ENCODE data around the gene ACAD11. TPM values are rescaled to one million over a fixed set of nuclear protein-coding genes. Genes with fewer than 3 reads are reported as not detected.
"Not testable (repeated sequence)": the region's sequence is repeated elsewhere in the genome, so short reads cannot be mapped to it uniquely, and the experiment has no call there.

ACAD11 gene
- total and polyA plus RNA-seq, 8 donors: 12.6 to 43.7 (median 32.7) TPM

- H3K36me3 ChIP-seq: peaks cover 0 to 19% of the 10 kb centered on the region in 2 donors
- H3K27me3 ChIP-seq: no peaks in the 10 kb centered on the region
- no peak for ATAC-seq
- H3K4me1 ChIP-seq: no peaks in the 10 kb centered on the region
- DNase-seq: no peak
- TF ChIP-seq CTCF (IDR thresholded peaks at IDR 0.05): no peak
- no peaks in the 10 kb centered on the region for H3K9me3 ChIP-seq
- intact Hi-C loops (cut with DNase I): no loop called here
- H3K4me3 ChIP-seq: no peak overlapping the region
- H3K27ac ChIP-seq: peak overlapping the region in 1 of 2 donors; percentile 1
Measured at GRCh38 chr3:132643366-132643765, 16.2 kb downstream of the ACAD11 start.

- no peak for TF ChIP-seq CTCF (IDR thresholded peaks at IDR 0.05)
- DNase-seq (no peak), ATAC-seq (no peak)
- Histone ChIP-seq H3K27ac (no peak overlapping the region), H3K4me1 (no peaks in the 10 kb centered on the region), H3K27me3 (no peaks in the 10 kb centered on the region), H3K4me3 (no peak overlapping the region), H3K9me3 (no peaks in the 10 kb centered on the region), H3K36me3 (peaks cover 0 to 22% of the 10 kb centered on the region in 2 donors)
- intact Hi-C loops (cut with DNase I): no loop called here
Measured at GRCh38 chr3:132642539-132642847, 17.1 kb downstream of the ACAD11 start.

GRCh38 chr3:132641837-132642538, 17.6 kb downstream of the ACAD11 start:
- Histone ChIP-seq H3K27ac (no peak overlapping the region), H3K4me1 (no peaks in the 10 kb centered on the region), H3K36me3 (peaks cover 0 to 22% of the 10 kb centered on the region in 2 donors), H3K27me3 (no peaks in the 10 kb centered on the region), H3K9me3 (no peaks in the 10 kb centered on the region), H3K4me3 (no peak overlapping the region)
- peak; percentile 72 to 81 for TF ChIP-seq CTCF (IDR thresholded peaks at IDR 0.05)
- intact Hi-C loops (cut with DNase I): no loop called here
- peak in 1 of 4 donors; percentile 40 for DNase-seq
- peak; percentile 82 for ATAC-seq

- ATAC-seq; H3K4me1 ChIP-seq; H3K27me3 ChIP-seq; DNase-seq; H3K4me3 ChIP-seq; intact Hi-C loops (cut with DNase I); H3K27ac ChIP-seq; H3K9me3 ChIP-seq: not testable (repeated sequence)
- peaks cover 0 to 22% of the 10 kb centered on the region in 2 donors for H3K36me3 ChIP-seq
Measured at GRCh38 chr3:132641427-132641826, 18.2 kb downstream of the ACAD11 start.

GRCh38 chr3:132638706-132639105, 20.9 kb downstream of the ACAD11 start:
- Histone ChIP-seq H3K4me3 (no peak overlapping the region), H3K27ac (no peak overlapping the region), H3K9me3 (no peaks in the 10 kb centered on the region), H3K27me3 (no peaks in the 10 kb centered on the region), H3K4me1 (no peaks in the 10 kb centered on the region), H3K36me3 (peaks cover 0 to 22% of the 10 kb centered on the region in 2 donors)
- TF ChIP-seq CTCF (IDR thresholded peaks at IDR 0.05): no peak
- intact Hi-C loops (cut with DNase I): no loop called here
- no peak for DNase-seq
- ATAC-seq: no peak

GRCh38 chr3:132637590-132637989, 22.0 kb downstream of the ACAD11 start:
- intact Hi-C loops (cut with DNase I): no loop called here
- Histone ChIP-seq H3K4me3 (no peak overlapping the region), H3K27ac (no peak overlapping the region), H3K27me3 (no peaks in the 10 kb centered on the region), H3K4me1 (no peaks in the 10 kb centered on the region), H3K9me3 (no peaks in the 10 kb centered on the region), H3K36me3 (peaks cover 0 to 22% of the 10 kb centered on the region in 2 donors)
- ATAC-seq: no peak
- TF ChIP-seq CTCF (IDR thresholded peaks at IDR 0.05): no peak
- DNase-seq: no peak

Measured in left lung (tissue), 10 donors.